Renal pelvis (tissue), 4 donors: ENCODE data around the gene MRAP. TPM values are rescaled to one million over a fixed set of nuclear protein-coding genes. Genes with fewer than 3 reads are reported as not detected.

Experiments used
- DNase-seq: peaks from one replicate; pipeline ENCODE4 v3.0.0-alpha.2; 2013
- polyA plus RNA-seq, 3 donors: library from polyadenylated mRNA; unstranded; fragments of 120-200 nt; gene quantifications; one replicate each; pipeline ENCODE4 v1.2.1, GENCODE V29; 2013; ENCODE audit not compliant: insufficient read length in 3 of 3

MRAP gene
- polyA plus RNA-seq, 3 donors = not detected

GRCh38 chr21:32348604-32349332 is 50.1 kb downstream of the MRAP start:
- no peak for DNase-seq

GRCh38 chr21:32349333-32349944 is 50.8 kb downstream of the MRAP start:
- DNase-seq = no peak

DNA sequence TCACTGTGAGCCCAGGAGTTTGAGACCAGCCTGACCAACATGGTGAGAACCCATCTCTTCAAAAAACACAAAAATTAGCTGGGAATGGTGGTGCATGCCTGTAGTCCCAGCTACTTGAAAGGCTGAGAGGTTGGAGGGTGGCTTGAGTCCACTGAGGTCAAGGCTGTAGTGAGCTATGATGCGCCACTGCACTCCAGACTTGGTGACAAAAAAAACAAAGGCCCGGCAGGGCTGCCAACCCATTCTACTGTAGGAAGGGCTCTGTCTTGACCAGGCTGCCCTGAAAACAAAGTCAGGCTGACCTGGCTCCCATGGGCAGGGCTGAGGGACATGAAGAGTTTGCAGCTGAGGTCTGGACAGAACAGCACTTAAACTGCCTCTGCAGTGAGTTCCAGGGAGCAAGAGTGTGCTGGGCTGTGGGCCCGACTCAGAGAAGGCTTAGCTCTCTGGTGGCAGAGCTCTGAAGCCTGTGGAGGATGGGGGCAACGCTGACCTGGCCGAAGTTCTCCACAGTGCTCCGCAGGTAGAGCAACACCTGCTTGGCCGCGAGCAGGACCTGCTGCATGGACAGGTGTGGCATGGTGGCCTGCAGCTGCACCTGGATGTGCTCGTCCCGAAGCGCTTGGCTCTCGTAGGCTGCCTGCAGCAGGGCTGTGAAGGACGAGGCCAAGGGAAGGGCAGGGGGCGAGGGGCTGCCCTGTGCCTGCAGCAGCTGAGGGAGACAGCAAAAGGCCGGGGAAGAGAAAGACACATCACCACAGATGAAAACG is 51.7 kb downstream of the MRAP start:
- no peak for DNase-seq

DNA sequence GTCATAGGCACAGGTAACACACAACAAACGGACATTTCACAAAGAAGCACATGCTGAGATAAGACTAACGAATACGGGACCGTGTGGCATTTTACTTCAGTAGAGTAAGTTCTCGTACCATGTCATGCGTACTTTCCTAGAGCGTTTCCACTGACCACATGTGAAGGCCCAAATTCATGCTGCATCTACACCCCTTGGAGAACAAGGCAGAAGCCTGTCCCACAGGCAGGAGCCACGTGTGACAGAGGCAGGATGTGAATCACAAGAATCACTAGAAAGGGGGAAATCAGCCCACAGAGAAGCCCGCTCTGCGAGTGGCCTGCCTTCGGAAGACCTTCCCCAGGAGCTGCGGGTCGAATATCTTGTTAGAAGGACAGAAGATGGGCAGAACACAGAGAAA is 52.3 kb downstream of the MRAP start:
- no peak for DNase-seq

- no peak for DNase-seq
Observed at GRCh38 chr21:32351428-32351827, 52.8 kb downstream of the MRAP start.

DNA sequence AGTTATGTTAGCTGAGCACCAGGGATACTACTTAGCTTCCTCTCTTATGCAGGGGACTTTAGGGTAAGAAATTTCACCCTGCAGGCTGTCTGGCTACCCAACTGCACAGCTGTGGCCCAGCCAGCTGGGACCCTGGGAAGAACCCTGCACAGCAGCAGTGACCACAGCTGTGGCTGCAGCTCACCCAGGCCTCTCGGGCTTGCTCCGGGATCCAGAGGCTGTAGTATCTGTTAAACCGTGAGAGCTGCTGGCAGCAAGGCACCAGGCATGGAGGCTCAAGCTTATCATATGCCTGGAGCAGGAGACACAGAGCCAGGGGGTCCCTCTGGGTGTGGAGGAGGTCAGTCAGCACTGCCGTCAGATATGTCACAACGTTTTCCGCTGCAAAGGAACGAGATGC is 53.9 kb downstream of the MRAP start:
- no peak for DNase-seq

GRCh38 chr21:32353002-32353711 is 54.5 kb downstream of the MRAP start:
- no peak for DNase-seq

DNA sequence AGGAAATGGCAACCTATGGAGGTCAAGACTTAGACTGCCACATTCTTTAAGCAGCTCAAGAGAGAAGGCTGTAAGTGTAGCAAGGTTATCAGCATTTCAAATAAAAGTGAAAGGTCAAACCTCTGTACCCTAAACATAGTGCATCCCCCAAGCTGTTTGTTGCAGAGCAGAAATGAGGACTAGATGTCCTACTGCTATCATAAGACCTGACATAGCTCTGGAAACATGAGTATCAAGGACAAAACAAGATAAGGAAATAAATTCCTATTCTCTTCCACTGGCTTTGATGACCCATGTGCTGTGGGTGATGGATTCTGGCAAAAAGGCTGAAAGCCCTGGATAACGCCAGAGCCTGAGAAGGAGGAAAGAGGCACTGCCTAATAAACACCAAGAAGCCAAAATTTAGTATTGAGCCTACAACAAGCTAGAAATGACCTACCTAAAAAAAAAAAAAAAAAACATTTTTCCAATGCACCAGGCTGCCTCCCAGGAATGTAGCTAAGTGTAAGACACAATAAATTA is 58.3 kb downstream of the MRAP start:
- no peak for DNase-seq

DNA sequence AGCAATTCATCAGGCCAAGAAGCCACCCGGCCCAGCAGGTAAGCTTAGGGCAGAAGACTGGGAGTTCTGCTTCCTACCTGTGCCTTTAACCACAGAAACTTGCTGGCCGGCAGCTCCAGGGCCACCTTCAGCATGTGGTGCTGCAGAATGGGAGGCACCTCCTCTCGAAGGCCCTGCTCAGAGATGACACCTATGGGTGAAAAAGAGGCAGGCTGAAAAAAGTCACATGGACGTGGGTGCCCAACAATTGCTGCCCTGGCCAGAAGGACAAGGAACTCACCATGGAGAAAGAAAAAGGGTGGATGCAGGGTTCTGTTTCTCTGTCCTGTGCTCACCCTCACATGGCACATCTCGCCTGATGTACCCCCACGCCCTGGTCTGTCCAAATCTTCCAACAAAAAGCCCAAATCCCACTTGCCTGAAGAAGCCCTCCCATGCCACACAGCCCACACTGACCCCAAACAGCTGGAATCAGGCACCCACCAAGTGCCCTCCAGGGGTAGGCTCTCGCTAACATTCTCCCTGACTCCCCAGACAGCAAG is 61.1 kb downstream of the MRAP start:
- DNase-seq = no peak

DNA sequence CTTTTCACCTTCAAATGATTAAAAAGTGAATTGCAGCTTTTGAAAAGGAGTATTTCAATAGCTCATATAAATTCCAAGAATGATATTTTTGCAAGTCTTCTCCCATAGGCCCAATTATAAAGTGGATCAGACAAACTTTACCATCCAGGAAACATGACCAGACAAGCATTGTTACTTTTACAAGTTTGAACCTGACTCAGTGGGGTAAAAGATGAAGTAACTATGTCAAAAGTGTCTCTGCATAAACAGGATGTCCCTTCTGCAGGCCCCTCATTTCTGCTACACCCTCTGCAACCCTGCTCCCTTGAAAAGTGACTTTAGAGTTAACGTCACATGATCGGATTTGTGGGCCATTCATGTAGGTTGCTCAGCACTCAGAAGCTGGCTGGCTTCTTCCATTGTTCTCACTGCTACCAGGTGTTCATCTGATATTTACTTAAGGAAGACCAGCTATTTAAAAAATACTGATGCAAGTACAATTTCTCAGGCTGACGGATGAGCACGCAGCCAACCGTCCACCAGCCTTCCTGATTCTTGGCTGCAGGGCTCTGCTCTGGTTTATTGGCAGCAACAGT is 61.8 kb downstream of the MRAP start:
- no peak for DNase-seq

Other genes starting within 250 kb of the MRAP start
- 10 to 100 TPM; 22.5 to 24.5 (median 22.9) TPM for gene MIS18A, start 19.8 kb upstream of the MRAP start, polyA plus RNA-seq
- 10 to 100 TPM; 11.8 to 15.3 (median 15.1) TPM for gene URB1, start 94.2 kb downstream of the MRAP start, polyA plus RNA-seq
- gene EVA1C, start 113.9 kb downstream of the MRAP start, polyA plus RNA-seq = 1 to 10 TPM; 2.9 to 4.2 (median 3.2) TPM